GM19395 (cell line): ENCODE data around the gene FFAR1.
A peak's percentile ranks its signal among the peaks of the same experiment; 100 is the strongest.

ENCODE experiments used
- ATAC-seq: cut with Tn5 transposase; IDR thresholded peaks from one replicate; pipeline ENCODE4 v1.9.1; 2021; ENCODE audit warnings: mild to moderate bottlenecking, moderate library complexity; ENCODE audit not compliant: unreplicated experiment

The FFAR1 gene

DNA sequence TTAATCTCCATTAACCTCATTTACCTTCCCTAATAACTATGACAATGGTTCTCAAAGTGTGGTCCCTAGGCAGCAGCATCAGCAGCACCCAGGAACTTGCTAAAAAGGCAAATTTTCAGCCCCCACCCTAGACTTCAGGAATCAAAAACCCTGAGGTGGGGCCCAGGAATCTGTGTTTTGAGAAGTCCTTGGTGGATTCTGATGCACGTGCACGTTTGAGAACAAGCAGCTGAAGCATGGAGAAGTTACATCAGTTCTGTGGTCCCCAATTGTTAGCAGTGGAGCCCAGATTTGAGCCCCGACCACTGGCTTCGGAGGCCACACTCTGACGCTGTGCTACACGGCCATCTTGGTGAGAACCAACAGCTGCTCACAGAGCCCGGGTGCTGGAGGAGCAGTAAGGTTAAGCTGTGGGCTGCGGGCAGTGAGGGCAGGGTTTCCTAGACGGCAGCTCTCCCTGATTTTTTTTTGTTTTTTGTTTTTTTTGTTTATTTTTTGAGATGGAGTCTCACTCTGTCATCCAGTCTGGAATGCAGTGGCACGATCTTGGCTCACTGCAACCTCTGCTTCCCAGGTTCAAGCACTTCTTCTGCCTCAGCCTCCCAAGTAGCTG lies 32.7 kb upstream of the FFAR1 start:
- no peak for ATAC-seq

DNA sequence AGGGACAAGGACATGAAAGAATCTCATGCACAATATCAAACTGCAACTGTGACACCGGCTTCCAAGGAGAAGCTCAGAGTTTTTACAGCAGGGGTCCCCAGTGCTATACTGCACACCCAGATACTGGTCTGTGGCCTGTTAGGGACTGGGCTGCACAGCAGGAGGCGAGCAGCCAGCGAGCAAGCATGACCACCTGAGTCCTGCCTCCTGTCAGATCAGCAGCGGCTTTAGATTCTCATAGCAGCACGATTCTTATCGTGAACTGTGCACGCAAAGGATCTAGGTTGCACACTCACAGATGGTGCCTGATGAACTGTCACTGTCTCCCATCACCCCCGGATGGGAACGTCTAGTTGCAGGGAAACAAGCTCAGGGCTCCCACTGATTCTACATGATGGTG lies 31.8 kb upstream of the FFAR1 start:
- ATAC-seq, result no peak

DNA sequence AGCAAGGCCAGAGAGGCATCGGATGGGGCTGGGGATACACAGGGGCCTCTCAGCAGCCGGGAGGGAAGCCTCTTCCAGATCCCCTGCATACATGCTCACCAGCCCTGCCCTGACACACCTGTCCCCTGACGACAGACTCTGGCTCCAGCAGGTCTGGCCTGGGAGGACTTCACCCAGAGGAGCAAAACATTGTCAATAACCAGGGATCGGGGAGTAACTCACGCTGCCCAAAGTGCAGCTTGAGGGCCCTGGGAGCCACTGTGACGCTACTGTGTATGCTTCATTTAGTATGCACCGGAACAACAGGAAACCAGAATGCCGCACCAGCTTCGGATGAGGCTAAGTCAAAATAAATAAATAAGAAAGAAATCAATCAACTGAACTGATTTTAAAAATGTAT lies 31.1 kb upstream of the FFAR1 start:
- no peak for ATAC-seq

DNA sequence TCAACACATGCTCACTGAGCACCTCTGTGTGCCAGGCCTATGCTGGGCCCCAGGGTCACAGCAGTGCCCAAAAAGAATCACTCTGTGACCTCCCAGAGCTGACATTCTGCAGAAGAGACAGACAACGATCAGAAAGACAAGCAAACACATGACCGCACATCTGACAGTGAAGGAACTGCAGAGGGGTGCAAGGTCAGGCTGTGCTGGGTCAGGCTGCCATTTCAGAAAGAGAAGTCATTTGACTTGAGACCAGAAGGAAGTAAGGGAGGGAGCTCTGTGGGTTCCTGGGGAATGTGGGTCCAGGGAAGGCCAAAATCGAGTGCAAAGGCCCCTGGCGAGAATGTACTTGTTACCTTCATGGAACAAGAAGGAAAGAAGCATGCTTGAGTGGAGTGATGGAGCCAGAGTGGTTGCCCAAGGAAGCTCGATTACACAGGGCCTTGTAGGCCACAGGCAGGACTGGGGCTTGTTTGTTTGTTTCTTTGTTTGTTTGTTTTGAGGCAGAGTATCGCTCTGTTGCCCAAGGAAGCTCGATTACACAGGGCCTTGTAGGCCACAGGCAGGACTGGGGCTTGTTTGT lies 30.1 kb upstream of the FFAR1 start:
- no peak for ATAC-seq

DNA sequence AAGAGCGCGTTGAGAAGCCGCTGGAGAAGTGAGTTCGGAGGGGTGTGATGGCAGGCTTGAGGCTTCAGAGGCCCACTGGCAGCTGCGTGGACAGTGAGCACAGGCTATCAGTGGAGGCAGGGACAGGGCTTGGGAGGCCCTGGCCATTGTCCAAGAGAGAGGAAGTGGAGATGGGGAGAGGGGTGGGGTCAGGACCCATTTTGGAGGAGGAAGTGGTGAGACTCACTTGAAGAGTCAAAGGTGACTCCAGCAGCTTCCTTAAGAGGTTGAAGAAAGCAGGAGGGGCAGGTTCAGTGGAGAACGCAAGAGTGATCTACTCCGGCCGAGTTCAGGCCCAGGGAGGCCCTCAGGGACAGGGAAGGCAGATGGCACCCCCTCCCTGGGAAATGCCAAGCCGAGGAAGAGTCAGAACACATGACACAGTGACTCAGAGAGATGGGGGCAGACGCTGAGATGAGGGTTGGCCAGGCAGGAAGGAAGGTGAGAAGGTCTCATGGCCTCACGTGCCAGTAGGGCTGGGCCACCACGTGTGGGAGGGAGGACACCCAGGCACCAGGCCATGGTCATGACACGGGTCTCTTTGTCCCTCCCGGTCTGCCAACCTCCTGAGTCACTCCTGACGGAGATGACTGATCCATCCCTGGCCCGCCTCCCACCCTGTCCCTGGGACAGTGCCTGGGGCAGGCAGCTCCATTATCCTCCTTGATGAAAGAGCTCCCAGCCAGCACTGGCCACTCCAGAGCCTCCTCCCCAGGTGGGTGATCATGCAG lies 28.8 kb upstream of the FFAR1 start:
- ATAC-seq, result no peak

DNA sequence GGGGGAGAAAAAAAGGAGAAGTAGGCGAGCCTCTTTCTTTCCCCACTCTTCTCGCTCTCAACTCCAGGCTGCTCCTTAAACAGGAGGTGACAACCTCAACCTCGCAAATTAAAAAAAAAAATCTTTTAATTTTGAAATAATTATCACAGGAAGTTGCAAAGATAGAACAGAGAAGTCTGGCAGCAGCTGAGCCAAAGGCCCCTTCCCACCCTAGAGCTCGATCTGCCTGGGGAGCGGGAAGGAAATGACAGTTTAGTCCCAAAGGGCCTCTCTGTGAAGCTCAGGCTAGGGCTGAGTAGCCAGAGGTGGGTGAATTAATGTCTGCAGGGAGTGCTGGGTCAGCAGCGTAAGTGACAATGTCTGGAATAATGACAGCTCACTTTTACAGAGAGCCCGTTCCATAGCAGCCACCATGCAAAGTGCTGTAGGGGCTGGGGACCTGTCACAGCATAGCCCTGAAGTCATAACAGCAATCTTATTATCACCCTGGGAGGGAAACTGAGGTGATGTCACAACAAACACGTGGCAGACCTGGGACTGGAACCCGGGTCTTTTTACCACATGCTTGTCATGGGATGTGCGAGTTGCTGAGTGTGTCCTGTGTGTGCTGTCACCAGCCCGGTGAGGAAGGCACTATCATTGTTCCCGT lies 27.5 kb upstream of the FFAR1 start:
- ATAC-seq, result no peak

DNA sequence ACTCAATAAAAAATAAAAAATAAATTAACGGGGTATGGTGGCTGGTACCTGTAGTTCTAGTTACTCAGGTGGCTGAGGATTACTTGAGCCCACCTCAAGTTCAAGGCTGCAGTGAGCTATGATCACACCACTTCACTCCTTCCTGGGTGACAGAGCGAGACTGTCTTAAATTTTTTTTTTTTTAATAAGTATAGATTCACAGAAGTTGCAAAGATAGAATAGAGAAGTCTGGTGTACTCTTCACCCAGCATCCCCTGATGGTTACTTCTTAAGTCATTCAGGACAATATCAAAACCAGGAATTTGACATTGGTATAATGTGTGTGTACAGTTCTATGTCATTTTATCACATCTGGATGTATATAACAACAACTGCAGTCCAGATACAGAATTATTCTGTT lies 26.4 kb upstream of the FFAR1 start:
- no peak for ATAC-seq

DNA sequence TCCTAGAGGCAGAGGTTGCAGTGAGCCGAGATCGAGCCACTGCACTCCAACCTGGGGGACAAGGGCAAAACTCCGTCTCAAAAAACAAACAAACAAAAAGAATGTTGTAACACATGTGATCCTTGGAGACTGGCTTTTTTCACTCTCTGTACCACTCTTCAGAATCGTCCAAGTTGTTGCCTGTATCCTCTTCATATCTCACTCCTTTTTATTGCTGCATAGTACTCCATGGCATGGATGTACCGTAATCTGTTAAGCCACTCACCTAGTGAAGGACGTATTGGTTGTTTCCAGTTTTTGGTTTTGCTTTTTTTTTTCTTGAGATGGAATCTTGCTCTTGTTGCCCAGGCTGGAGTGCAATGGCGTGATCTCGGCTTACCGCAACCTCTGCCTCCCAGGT lies 25.7 kb upstream of the FFAR1 start:
- no peak for ATAC-seq

DNA sequence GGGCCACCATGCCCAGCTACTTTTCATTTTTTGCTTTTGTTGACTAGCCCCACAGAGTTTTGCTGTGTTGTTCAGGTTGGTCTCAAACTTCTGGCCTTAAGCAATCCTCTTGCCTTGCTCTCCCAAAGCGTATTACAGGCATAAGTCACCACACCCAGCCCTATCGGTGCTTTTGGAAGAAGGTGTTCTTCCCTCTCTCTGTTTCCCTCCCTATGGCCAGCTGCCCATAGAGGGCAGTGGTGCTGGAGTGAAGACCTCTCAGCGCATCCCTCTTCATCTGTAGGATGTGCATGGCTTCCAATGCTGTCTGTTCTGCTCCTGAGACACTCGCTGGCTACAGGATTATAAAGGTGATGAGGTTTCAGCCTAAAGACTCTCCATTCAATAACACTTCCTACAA lies 20.1 kb upstream of the FFAR1 start:
- no peak for ATAC-seq

DNA sequence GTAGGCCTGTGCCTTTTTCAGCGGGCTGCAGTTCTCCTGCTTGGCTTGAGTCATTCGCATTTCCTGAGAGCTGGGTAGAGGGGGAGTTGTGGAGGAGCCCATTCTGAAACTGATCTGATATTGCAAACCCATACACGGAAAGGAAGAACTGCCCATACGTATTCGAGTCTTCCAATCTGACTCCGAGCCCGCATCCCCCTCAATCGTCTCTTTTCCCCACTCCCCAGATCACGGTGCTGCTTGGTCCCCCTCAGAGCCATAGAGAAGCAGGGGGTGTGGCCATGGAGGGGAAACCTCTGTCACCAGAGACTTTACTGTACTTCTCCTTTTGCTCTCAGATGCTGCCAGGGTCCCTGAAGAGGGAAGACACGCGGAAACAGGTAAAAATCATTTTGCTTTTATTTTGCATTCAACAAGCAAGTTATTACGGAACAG lies 18.8 kb upstream of the FFAR1 start, which contains the start of gene CD22:
TSS of gene CD22 (plus strand) at position 337 of the 435 bp plus-strand sequence. CDS start 2,854 bp downstream, outside the sequence.
- peak; percentile 43 for ATAC-seq

DNA sequence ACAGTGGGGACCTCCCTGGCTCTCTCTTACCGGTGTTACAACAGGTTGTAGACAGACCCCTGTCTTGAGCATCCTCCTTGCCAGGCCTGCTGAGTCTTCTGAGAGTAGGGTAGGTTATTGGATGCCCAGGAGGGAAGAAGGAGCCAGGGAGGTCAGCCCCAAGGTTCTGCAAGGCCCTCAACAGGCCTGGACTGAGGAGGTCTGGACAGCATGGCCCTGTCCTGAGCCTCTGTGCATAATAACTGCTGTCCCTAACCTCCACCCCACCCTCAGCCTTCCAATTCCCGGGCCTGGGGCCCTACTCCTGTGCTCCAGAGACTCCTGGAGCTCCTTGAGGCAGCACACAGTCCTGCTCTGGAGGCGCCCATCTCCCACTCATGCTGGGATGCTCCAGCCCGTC lies 18.4 kb upstream of the FFAR1 start:
- ATAC-seq, result peak; percentile 17

DNA sequence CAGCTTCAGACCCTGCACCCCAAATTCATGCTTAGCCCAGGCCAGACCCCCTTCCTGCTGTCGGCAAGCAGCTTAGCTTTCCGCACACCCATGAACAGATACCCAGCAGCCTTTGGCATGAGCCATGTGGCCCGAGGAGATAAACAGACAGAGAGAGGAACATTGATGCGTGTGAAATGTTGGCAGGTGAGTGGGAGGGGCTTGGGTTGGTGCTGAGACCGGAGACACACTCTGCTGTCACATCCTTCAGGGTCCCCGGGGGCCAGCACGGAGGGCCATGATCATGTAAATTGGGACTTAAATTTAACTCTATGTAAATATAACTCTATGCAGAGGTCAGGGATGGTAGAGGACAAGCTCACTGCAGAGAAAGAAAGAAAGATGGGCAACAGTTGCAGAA lies 17.2 kb upstream of the FFAR1 start:
- peak; percentile 57 for ATAC-seq

DNA sequence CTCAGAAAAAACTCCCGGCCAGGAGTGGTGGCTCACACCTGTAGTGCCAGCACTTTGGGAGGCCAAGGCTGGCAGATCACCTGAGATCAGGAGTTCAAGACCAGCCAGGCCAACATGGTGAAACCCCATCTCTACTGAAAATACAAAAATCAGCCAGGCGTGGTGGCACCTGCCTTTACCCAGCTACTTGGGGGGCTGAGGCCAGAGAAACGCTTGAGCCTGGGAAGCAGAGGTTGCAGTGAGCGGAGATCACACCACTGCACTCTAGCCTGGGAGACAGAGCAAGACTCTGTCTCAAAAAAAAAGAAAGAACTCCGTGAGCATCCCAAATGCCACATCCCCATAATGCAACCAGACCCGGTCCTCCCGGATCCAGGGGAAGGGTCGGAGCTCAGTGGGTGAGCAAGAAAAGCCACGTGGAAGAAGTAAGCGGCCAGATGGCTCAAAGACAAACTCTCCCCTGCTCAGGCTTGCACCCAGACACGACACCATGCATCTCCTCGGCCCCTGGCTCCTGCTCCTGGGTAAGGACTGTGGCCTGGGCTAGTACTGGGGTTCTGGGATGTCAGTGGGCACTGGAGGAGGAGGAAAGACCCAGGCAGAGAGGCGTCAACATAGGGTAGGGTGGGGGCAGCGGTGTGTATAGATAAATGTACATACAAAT lies 16.0 kb upstream of the FFAR1 start:
- ATAC-seq, result no peak

DNA sequence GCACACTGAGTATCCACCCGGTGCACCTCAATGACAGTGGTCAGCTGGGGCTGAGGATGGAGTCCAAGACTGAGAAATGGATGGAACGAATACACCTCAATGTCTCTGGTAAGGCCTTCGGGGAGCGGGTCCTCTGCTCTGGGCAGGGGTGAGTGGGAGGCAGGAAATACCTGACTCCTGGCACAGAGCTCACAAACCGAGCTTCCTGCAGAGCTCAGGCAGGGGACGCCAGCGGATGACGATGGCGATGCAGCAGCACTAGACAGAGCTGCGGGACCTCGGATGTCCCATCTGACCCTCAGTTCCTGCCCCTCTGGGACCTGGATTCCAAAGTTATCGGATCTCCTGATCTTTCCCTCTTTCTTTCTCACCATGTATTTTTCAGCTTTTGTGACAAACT lies 14.9 kb upstream of the FFAR1 start:
- no peak for ATAC-seq

DNA sequence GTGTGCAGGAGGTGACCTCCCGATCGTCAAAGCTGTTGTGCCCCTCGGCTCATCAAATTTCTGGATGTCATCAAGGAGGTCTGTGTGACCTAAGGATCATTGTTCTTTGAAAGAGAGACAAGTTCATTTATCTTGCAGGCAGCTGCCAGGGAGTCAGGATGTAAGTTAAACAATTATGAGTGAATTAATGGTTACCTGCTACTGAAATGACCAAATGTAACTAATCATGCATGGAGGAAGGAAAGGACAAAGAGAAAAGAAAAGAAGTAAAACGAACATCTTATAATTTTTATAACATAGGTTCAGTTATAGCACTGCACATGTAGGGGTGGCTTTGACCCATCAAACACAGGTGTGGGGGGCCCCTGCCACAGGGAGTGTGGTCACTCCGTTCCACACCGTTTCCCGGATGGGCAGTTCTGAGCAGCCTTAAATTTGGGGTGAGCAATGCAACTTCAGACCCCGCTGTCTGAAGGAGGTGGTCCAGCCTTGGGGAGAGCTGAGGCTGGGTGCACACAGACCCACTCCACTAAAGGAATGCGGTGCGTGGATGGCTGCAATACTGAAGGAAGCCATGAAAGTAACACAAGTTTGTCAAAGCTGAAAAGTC lies 13.5 kb upstream of the FFAR1 start:
- ATAC-seq, result no peak

DNA sequence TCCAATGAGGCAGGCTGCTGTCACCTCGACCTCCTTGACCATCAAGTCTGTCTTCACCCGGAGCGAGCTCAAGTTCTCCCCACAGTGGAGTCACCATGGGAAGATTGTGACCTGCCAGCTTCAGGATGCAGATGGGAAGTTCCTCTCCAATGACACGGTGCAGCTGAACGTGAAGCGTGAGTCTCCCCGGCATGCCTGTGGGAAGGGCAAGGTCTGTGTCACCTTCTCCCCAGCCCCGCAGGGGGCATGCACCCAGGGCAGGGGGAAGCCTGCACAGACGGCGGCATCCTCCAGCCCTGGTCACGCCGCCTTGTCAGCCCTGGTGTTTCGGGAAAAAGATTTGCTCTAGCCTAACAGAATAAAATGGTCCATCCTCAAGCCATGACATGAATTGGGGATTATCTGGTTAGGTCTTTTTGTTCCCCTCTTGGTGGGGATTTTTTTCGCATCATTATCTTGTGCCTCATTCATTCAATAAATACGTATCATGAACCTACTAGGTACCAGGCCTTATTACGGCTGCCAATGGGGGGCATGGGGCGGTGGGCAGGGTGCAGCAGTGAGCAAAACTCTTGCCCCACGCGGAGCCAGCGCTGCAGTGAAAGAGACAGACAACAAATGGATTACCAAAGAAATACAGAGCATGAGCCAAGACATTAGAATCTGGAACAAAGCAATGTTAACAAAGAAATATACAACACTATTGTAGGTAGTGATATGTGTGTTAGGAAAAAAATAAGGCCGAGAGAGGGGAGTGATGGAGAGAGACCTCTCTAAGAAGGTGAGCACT lies 11.3 kb upstream of the FFAR1 start:
- ATAC-seq, result no peak

DNA sequence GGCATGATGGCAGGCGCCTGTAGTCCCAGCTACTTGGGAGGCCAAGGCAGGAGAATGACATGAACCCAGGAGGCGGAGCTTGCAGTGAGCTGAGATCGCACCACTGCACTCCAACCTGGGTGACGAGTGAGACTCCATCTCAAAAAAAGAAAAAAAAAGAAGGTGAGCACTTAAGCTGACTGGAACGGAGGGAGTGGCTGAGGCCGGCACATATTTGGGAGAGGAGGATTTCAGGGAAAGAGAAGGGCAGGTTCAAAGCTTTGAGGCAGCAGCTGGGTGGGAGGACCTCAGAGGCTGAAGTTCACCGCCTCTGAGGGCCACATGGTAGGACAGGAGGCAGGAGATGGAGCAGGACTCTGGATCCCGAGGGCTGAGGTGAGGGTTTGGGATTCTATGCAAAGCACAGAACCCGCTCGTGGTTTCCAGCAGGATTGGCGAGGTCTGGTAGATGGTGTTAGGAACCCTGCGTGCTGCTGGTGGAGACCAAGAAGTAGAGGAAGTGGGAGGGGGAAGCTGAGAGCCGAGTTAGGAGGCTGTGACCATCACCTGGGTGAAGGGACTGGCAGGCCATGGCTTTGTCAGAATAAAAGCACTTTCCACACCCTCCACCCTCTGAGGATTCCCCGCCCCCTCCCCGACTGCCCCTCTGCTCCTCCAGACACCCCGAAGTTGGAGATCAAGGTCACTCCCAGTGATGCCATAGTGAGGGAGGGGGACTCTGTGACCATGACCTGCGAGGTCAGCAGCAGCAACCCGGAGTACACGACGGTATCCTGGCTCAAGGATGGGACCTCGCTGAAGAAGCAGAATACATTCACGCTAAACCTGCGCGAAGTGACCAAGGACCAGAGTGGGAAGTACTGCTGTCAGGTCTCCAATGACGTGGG lies 10.4 kb upstream of the FFAR1 start:
- ATAC-seq, result no peak

DNA sequence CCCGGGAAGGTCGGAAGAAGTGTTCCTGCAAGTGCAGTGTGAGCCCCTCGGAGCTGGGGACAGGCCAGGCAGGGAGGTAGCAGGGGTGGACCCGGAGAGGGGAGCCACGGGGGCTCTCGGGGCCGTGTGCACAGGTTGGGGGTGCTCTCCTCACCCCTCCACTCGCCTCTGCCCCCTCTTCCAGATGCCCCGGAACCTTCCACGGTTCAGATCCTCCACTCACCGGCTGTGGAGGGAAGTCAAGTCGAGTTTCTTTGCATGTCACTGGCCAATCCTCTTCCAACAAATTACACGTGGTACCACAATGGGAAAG lies 9.8 kb upstream of the FFAR1 start:
- ATAC-seq, result no peak

DNA sequence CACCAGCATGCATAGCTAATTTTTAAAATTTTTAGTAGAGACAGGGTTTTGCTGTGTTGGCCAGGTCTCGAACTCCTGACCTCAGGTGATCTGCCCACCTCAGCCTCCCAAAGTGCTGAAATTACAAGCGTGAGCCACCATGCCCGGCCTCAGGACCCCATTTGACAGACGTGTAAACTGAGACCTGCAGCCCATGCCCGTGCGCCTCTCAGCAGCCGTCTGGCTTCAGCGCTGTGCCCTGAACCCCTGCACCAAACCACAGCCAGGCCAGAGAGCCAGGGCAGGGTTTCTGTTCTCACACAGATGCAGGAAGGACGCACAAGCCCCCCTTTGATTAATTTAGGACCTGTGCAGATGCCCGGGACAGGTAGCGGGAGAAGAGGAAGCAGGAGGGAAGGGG lies 7.3 kb upstream of the FFAR1 start:
- ATAC-seq, result no peak
